Stimulated activated CD4-positive, alpha-beta T cell treated with anti-CD3 and anti-CD28 coated beads, Interleukin-1b, Interleukin-23, amount 100 ng/mL, for 48 hours (primary cell): ENCODE data around the gene TBC1D12.
"Not testable (repeated sequence)": the region's sequence is repeated elsewhere in the genome, so short reads cannot be mapped to it uniquely, and the experiment has no call there.

Experiments used
- DNase-seq: peaks from one replicate; pipeline ENCODE4 v3.0.0-alpha.2; 2020

TBC1D12 gene

DNA sequence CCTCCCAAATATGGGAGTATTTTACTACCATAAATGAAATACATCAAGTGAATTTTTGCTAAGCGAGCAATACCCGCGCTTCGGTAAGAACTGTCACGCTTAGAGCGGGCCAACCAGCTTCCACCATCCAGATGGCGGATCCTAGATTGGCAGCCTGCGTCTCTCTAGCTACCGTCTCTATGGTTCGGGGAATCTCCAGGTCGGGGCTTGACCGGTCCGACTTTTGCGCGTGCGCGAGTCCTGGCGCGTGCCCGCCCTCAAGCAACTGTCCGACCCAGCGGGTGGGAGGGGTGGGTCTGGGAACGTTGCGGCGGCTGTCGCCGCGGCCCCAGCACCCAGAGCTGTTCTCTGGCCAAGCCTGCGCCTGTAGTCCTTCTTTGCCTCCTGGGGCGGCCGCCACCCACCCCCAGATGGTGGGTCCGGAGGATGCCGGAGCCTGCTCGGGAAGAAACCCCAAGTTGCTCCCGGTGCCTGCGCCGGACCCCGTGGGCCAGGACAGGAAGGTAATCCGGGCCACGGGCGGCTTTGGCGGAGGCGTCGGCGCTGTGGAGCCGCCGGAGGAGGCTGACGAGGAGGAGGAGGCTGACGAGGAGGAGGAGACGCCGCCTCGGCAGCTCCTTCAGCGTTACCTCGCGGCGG, at the start of gene TBC1D12:
TSS of gene TBC1D12 (plus strand) at position 338 of the 639 bp plus-strand sequence. CDS start at position 411, 73 bp downstream.
- peak; percentile 31 for DNase-seq

DNA sequence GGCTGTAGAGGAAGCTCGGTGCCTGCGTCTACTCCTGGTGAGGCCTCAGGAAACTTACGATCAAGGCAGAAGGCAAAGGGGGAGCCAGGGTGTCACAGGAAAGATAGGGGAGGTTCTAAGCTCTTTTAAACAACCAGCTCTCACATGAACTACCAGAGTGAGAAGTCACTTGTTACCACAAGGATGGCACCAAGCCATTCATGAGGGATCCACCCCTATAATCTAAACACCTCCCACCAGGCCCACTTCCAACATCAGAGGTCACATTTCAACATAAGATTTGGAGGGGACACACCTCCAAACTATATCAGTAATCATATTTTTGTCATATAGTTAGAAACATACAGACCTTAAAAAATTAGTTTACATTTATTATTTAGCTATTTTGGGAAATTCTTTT, 49.0 kb upstream of the TBC1D12 start:
- DNase-seq = no peak

- no peak for DNase-seq
Observed at GRCh38 chr10:94355841-94356240, 46.5 kb upstream of the TBC1D12 start.

DNA sequence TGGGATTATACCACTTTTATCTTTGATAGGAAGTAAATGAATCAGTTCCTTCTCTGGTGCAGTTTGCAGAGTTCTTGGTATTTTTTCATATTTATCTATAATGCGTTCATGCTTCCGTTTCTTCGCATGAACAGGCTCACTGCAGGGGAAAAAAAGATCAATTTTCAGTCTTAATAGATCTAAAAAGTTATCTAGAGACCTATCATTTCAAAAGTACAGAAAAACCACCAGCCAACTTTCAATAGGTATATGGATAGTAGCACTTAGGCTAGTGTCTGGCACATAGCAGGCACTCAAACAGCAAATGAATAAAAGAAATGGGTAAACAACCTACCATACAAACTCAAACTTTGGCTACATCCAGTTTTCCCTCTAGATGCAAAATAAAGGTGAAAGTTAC, 45.1 kb upstream of the TBC1D12 start:
- DNase-seq = no peak

- DNase-seq = no peak
Observed at GRCh38 chr10:94358480-94358879, 43.9 kb upstream of the TBC1D12 start.

DNA sequence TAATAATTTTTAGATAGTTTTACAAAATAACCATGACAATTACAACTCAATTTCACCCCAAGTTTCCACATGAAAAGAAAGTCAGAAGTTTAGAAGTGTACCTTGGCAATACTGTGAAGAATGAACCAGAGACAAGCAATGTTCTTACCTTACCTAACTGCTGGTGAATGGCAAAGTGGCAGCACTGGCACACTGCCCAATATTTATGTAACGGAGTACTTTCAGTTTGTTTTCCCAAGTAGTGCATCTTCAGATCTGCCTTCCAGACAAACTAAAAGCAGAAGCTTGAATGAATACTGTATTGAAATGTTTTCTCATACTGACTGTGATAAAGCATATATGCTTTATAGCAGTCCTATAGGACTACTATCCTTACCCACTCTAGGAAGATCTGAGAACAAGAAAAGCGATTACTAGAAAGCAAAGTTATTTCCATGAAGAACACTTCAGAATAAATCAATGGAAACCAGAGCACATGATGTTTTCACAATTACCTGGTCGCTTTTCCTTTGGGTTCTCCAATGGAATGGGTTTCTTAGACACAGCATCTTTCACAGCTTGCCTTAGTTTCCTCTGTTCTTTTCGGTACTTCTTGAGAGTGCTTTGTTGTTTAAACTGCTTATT, 41.1 kb upstream of the TBC1D12 start:
- DNase-seq = no peak

GRCh38 chr10:94362360-94363250, 39.7 kb upstream of the TBC1D12 start, which contains the start of gene NOC3L:
TSS of gene NOC3L (minus strand) at chr10:94362939. CDS start at chr10:94362838, 101 bp downstream.
- peak; percentile 97 for DNase-seq

GRCh38 chr10:94363251-94363565, 39.1 kb upstream of the TBC1D12 start:
- no peak for DNase-seq

- no peak for DNase-seq
Observed at GRCh38 chr10:94364482-94364881, 37.9 kb upstream of the TBC1D12 start.

GRCh38 chr10:94366382-94366781, 36.0 kb upstream of the TBC1D12 start:
- no peak for DNase-seq

DNA sequence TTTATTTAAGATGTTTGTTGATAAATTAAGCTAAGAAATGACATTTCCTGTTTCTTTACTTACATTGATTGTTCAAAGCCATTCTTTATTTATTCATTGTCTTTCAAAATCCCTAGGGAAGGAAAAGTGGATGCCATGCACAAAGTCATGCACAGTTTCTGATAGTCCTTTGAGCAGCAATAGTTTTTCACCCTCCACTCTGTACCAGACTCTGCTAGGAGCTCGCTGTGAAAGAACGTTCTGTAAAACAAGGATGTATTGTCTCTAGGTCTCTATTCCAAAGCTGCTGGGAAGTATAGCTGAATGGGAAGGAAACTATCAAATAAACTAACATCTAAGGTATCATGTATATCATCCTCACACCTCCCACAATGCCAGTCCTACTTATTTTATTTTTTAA, 31.8 kb upstream of the TBC1D12 start:
- DNase-seq = no peak

- no peak for DNase-seq
Observed at GRCh38 chr10:94375374-94375773, 27.0 kb upstream of the TBC1D12 start.

GRCh38 chr10:94376865-94377264, 25.5 kb upstream of the TBC1D12 start:
- no peak for DNase-seq

DNA sequence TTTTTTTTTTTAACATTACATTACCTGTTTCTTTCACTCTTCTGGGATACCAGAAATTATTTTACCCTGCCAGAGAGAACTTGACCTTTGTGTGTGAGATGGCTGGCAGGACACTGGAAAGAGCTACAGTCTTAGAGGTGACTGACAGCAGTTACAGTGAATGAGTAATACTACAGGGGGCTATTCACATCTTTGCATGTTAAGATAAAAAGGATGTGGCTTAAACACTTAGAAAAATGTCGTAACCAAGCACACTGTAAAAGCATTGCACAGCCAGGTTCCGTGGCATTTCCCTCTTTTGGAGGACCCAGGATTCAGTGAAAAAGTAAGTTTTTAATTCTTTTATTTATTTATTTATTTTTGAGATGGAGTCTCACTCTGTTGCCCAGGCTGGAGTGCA, 18.8 kb upstream of the TBC1D12 start:
- DNase-seq = no peak

- DNase-seq = not testable (repeated sequence)
Observed at GRCh38 chr10:94385733-94386132, 16.6 kb upstream of the TBC1D12 start.

DNA sequence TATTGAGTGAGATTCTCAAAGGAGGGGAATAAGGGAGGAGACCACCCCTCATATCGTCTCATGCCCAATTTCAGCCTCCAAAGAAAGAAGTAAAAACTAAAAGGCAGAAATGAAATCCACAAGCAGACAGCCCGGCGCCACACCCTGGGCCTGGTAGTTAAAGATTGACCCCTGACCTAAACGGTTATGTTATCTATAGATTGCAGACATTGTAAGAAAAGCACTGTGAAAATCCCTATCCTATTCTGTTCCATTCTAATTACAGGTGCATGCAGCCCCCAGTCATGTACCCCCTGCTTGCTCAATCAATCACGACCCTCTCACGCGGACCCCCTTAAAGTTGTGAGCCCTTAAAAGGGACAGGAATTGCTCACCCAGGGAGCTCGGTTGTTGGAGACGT, 10.2 kb upstream of the TBC1D12 start:
- not testable (repeated sequence) for DNase-seq

- no peak for DNase-seq
Observed at GRCh38 chr10:94397549-94398370, 4.6 kb upstream of the TBC1D12 start.

GRCh38 chr10:94398762-94399161, 3.6 kb upstream of the TBC1D12 start:
- DNase-seq = no peak

- DNase-seq = no peak
Observed at GRCh38 chr10:94402843-94403379, 570 bp downstream of the TBC1D12 start.

GRCh38 chr10:94403380-94404213, 1.3 kb downstream of the TBC1D12 start:
- peak; percentile 3 for DNase-seq

GRCh38 chr10:94405406-94405805, 3.1 kb downstream of the TBC1D12 start:
- no peak for DNase-seq

DNA sequence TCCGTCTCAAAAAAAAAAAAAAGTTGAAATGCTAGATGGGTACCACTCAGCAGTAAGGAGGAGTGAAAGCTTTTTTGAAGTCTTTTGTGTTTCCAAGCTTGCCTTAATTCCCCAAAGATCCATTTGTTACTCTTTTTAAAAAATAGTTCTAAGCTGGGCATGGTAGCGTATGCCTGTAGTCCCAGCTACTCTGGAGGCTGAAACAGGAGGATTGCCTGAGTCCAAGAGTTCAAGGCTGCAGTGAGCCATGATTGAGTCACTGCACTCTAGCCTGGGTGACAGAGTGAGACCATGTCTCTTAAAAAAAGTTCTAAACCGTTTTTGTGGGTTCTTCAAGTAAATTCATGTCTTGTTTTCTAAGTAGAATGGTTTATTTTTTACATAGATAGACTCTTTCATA, 5.3 kb downstream of the TBC1D12 start:
- no peak for DNase-seq
